K562 (cell line): ENCODE data around the gene ETS1. TPM values are rescaled to one million over a fixed set of nuclear protein-coding genes. Genes with fewer than 3 reads are reported as not detected.

Experiments used
- ATAC-seq: fragments of 200-7000 bp; cut with Tn5 transposase; 3 replicates; pipeline ENCODE4 v1.9.1; 2020; ENCODE audit warnings: moderate library complexity
- BruUV-seq: library from RNA; stranded (reverse); fragments of 400-500 nt; replicated peaks from 2 replicates; lab custom pipeline; 2021; lab: Mats Ljungman, UMichigan
- CTCF ChIA-PET: fragments of 300-600 bp; formaldehyde crosslinking; extraction: SDS; loops from one replicate; lab custom pipeline; 2021; ENCODE audit warnings: low intra/inter-chr PET ratio; lab: Yijun Ruan, JAX
- POLR2A ChIA-PET: fragments of 300-600, 350-650 bp; sonication (Branson Sonifier 250); formaldehyde crosslinking; extraction: SDS; loops from one replicate; lab custom pipeline; 2021; ENCODE audit warnings: antibody characterized with exemption, inconsistent platforms; lab: Yijun Ruan, JAX
- DNase-seq, 4 experiments: peaks; one replicate each; pipeline versions ENCODE4 v3.0.0 to v3.0.0-alpha.2; 2011 to 2018; ENCODE audit warnings: low spot score in 3 of 4, mixed read lengths in 3 of 4; ENCODE audit errors: extremely low read depth in 1 of 4
- FAIRE-seq: peaks from 2 replicates; lab custom pipeline; 2011; peaks lifted over from hg19 to GRCh38; lab: Jason Lieb, UNC
- H2AFZ ChIP-seq: 2 replicates; pipeline ENCODE4 v1.6.0; 2011; ENCODE audit warnings: low read depth, low read length, control low read depth, inconsistent platforms
- H3K27ac ChIP-seq: fragments of 200-600 bp; 3 replicates; pipeline ENCODE4 v1.8.0; 2011; ENCODE audit warnings: low read depth, mild to moderate bottlenecking, control low read depth, inconsistent platforms, low read length, moderate library complexity, mixed read lengths; ENCODE audit errors: extremely low read depth
- H3K27me3 ChIP-seq, 2 experiments: fragments of 300-600 bp in 1 of 2; 2 replicates in 1 of 2; 3 replicates in 1 of 2; pipeline versions ENCODE4 v1.6.0 to v1.8.0; 2011; ENCODE audit warnings: inconsistent platforms in 2 of 2, low read length in 2 of 2, mild to moderate bottlenecking in 1 of 2, mixed read lengths in 1 of 2, moderate library complexity in 1 of 2; ENCODE audit not compliant: control insufficient read depth in 2 of 2, insufficient read depth in 2 of 2
- H3K36me3 ChIP-seq: fragments of 300-600 bp; 3 replicates; pipeline ENCODE4 v1.8.0; 2011; ENCODE audit warnings: mild to moderate bottlenecking, low read length, inconsistent platforms; ENCODE audit not compliant: control insufficient read depth, insufficient read depth
- H3K4me1 ChIP-seq, 2 experiments: fragments of 200-600 bp in 1 of 2; replicated peaks in 1 of 2; 2 replicates in 1 of 2; 3 replicates in 1 of 2; pipeline versions ENCODE4 v1.5.1 to v1.8.0; 2011; ENCODE audit warnings: inconsistent platforms in 2 of 2, low read length in 2 of 2, mild to moderate bottlenecking in 1 of 2, mixed read lengths in 1 of 2, moderate library complexity in 1 of 2; ENCODE audit not compliant: control insufficient read depth in 2 of 2, insufficient read depth in 2 of 2
- H3K4me2 ChIP-seq: 2 replicates; pipeline ENCODE4 v1.6.1; 2011; ENCODE audit warnings: low read length, control low read depth, inconsistent platforms, mixed read lengths; ENCODE audit not compliant: insufficient read depth
- H3K4me3 ChIP-seq: fragments of 200-600 bp; sonication (generic), shearing (Covaris generic); 2 replicates; pipeline ENCODE4 v1.5.1; 2016; ENCODE audit warnings: control low read depth, inconsistent platforms
- H3K79me2 ChIP-seq: fragments of 200-600 bp; 3 replicates; pipeline ENCODE4 v1.8.0; 2011; ENCODE audit warnings: low read length, inconsistent platforms; ENCODE audit not compliant: control insufficient read depth, insufficient read depth
- H3K9ac ChIP-seq, 2 experiments: 2 replicates each; pipeline versions ENCODE4 v1.6.0 to v1.6.1; 2011; ENCODE audit warnings: low read depth in 2 of 2, low read length in 2 of 2, control low read depth in 1 of 2, inconsistent platforms in 1 of 2, mild to moderate bottlenecking in 1 of 2, mixed read lengths in 1 of 2; ENCODE audit not compliant: insufficient read depth in 1 of 2
- H3K9me1 ChIP-seq: one replicate; pipeline ENCODE4 v1.6.0; 2011; ENCODE audit warnings: inconsistent platforms, mild to moderate bottlenecking, low read length, moderate library complexity; ENCODE audit not compliant: control insufficient read depth, insufficient read depth
- H3K9me3 ChIP-seq: replicated peaks from 2 replicates; pipeline ENCODE4 v1.5.1; 2011; ENCODE audit warnings: low read depth, low read length, inconsistent platforms; ENCODE audit not compliant: control insufficient read depth, insufficient read depth
- H4K20me1 ChIP-seq: replicated peaks from 2 replicates; pipeline ENCODE4 v1.6.1; 2011; ENCODE audit warnings: low read length, inconsistent platforms, mixed read lengths; ENCODE audit not compliant: control insufficient read depth, insufficient read depth
- MGA ChIP-seq: fragments of 450-650 bp; IDR thresholded peaks from 2 replicates; pipeline ENCODE4 v1.6.1; 2016; ENCODE audit warnings: mild to moderate bottlenecking, moderate library complexity
- SPI1 ChIP-seq: IDR thresholded peaks from 2 replicates; pipeline ENCODE4 v1.6.1; 2011; ENCODE audit warnings: low read depth, low read length, control low read depth, borderline replicate concordance
- SREBF2 ChIP-seq: sonication (generic); formaldehyde crosslinking; IDR thresholded peaks from 2 replicates; pipeline ENCODE4 v1.4.0; 2020; ENCODE audit warnings: mild to moderate bottlenecking, missing genetic modification reagents
- ZBTB12 ChIP-seq: fragments of 250-450 bp; sonication (Bioruptor Pico); IDR thresholded peaks from 2 replicates; pipeline ENCODE4 v1.4.0; 2020
- WGBS: fragments of 100-300 bp; shearing (Covaris generic); methylation state at CpG from one replicate; pipeline ENCODE4 v1.1.6; 2016; ENCODE audit warnings: low coverage, mixed read lengths; ENCODE audit not compliant: insufficient coverage; ENCODE audit errors: missing lambda C conversion rate; 5-methylcytosine and 5-hydroxymethylcytosine counted together
- in situ Hi-C: fragments of 300-500 bp; cut with MboI; formaldehyde crosslinking; loops from 4 replicates; pipeline ENCODE4 v1.15.0; 2018; ENCODE audit warnings: inconsistent platforms, mixed read lengths
- intact Hi-C: fragments of 100-400 bp; cut with micrococcal nuclease; formaldehyde crosslinking; loops from 2 replicates; pipeline ENCODE4 v1.14.2; 2022
- polyA plus RNA-seq, 8 experiments: library from polyadenylated mRNA; depleted of rRNA in 4 of 8; stranded (reverse) in 5 of 8; unstranded in 3 of 8; fragments of >200 nt; fragmentation: Nextera tagmentation in 2 of 8; fragmentation: Illumina TruSeq in 1 of 8; extraction: Ambion mirVana in 2 of 8; extraction: Trizol in 1 of 8; gene quantifications; 2 replicates each; pipeline versions ENCODE4 v1.2.1 to v1.2.3, GENCODE V29; 2011 to 2014; ENCODE audit warnings: inconsistent platforms in 1 of 8, missing spikeins in 1 of 8
- total RNA-seq, 7 experiments: library from RNA; depleted of rRNA in 6 of 7; stranded (reverse); fragments of >200 nt in 6 of 7; fragmentation: Illumina TruSeq in 2 of 7; extraction: Trizol in 2 of 7; gene quantifications; 2 replicates each; pipeline versions ENCODE4 v1.2.1 to v1.2.3, GENCODE V29; 2011 to 2021; ENCODE audit warnings: low replicate concordance in 1 of 7

Gene ETS1
- total and polyA plus RNA-seq, 9 of the 15 experiments (the other 6 are each of a cell fraction or from before 2014, with no cell fraction given), result 0.04 to 1.4 (median 0.23) TPM

- FAIRE-seq, result no peak
- no peak overlapping the region for H2AFZ ChIP-seq
- in situ Hi-C loops, result loop anchor here (10.0 to 25.0 kb wide), 2 partner anchors 450 to 587 kb away; no protein-coding TSS in a partner anchor
- no TSS peak for BruUV-seq
- no peak overlapping the region for H3K27ac ChIP-seq
- no peak for DNase-seq
- no peak for TF ChIP-seq MGA
- TF ChIP-seq ZBTB12, result no peak
- TF ChIP-seq SPI1, result peak; percentile 41; the same call in 1 of the 2 replicates
- TF ChIP-seq SREBF2 (CRISPR knock-in tag), result no peak
- intact Hi-C loops, result no loop called here
- no peaks in the 10 kb centered on the region for H3K27me3 ChIP-seq
- H3K9me3 ChIP-seq, result no peaks in the 10 kb centered on the region
- ChIA-PET POLR2A (no interaction called here), CTCF (no interaction called here)
- WGBS, result 12% methylated on average over 14 of the region's 18 CpGs
- no peak for ATAC-seq
- H3K4me2 ChIP-seq, result no peak overlapping the region
- no peaks in the 10 kb centered on the region for H3K36me3 ChIP-seq
- no peak overlapping the region for H3K4me3 ChIP-seq
- H4K20me1 ChIP-seq, result 0 out of 2 replicates have a peak, but pooled peaks cover 6% of the 10 kb centered on the region
- no peaks in the 10 kb centered on the region for H3K9me1 ChIP-seq
- no peak overlapping the region for H3K9ac ChIP-seq
- peaks cover 0 to 6% of the 10 kb centered on the region in 2 experiments; a peak in 2 of 5 replicates for H3K4me1 ChIP-seq
- no peaks in the 10 kb centered on the region for H3K79me2 ChIP-seq
These were observed 37.2 kb upstream of the ETS1 start for GRCh38 chr11:128624269-128625175.
